ENCODE data around the gene BTNL3. TPM values are rescaled to one million over a fixed set of nuclear protein-coding genes. Genes with fewer than 3 reads are reported as not detected.

The BTNL3 gene
- total and polyA plus RNA-seq, 11 donors: 0.03 to 0.54 TPM; not detected in 9

GRCh38 chr5:181041043-181041442, 52.4 kb downstream of the BTNL3 start:
- intact Hi-C loops (cut with DNase I): loop anchor here in 5 of 10 donors (5.0 to 10.0 kb wide), 4 partner anchors 174 to 256 kb away; partner anchors contain the start of gene MGAT1 (in 2 of the 5)
- 29 to 44% (median 33%) methylated on average over 6 of the region's 6 CpGs for WGBS, 4 donors
- peaks cover 0 to 29% (median 1%) of the 10 kb centered on the region in 12 donors for H3K4me1 ChIP-seq
- no peaks in the 10 kb centered on the region for H3K9me3 ChIP-seq
- peaks cover 0 to 14% (median 0%) of the 10 kb centered on the region in 9 donors for H3K27me3 ChIP-seq
- H3K36me3 ChIP-seq: no peaks in the 10 kb centered on the region
- no peak for TF ChIP-seq CTCF (IDR thresholded peaks at IDR 0.05)
- TF ChIP-seq POLR2A (IDR thresholded peaks at IDR 0.05): no peak
- H3K4me3 ChIP-seq: peak overlapping the region; percentile 12 to 65 (median 54)
- no peak for DNase-seq
- no peak for ATAC-seq
- peak overlapping the region; percentile 60 to 87 (median 80) for H3K27ac ChIP-seq

- 37 to 53% (median 51%) methylated on average over 15 of the region's 15 CpGs for WGBS, 4 donors
- DNase-seq (no peak), ATAC-seq (no peak)
- no peak for TF ChIP-seq POLR2A (IDR thresholded peaks at IDR 0.05)
- no peak for TF ChIP-seq CTCF (IDR thresholded peaks at IDR 0.05)
- peak overlapping the region; percentile 27 to 87 (median 80) for H3K27ac ChIP-seq
- H3K27me3 ChIP-seq: peaks cover 0 to 20% (median 4%) of the 10 kb centered on the region in 9 donors
- peaks cover 0 to 29% (median 0%) of the 10 kb centered on the region in 12 donors for H3K4me1 ChIP-seq
- H3K36me3 ChIP-seq: peaks cover 0 to 2% (median 0%) of the 10 kb centered on the region in 9 donors
- H3K9me3 ChIP-seq: no peaks in the 10 kb centered on the region
- peak overlapping the region; percentile 12 to 65 (median 54) for H3K4me3 ChIP-seq
- intact Hi-C loops (cut with DNase I): loop anchor here in 5 of 10 donors (5.0 to 10.0 kb wide), 4 partner anchors 175 to 257 kb away; partner anchors contain the start of gene MGAT1 (in 2 of the 5)
These were observed 53.5 kb downstream of the BTNL3 start for GRCh38 chr5:181042036-181042713.

- no peaks in the 10 kb centered on the region for H3K9me3 ChIP-seq
- peaks cover 0 to 8% (median 0%) of the 10 kb centered on the region in 9 donors for H3K36me3 ChIP-seq
- WGBS, 4 donors: 54 to 62% (median 57%) methylated on average over 11 of the region's 11 CpGs
- peaks cover 0 to 28% (median 0%) of the 10 kb centered on the region in 12 donors for H3K4me1 ChIP-seq
- DNase-seq: no peak
- H3K27ac ChIP-seq: peak overlapping the region; percentile 27 to 87 (median 80)
- no peak for ATAC-seq
- peaks cover 0 to 26% (median 5%) of the 10 kb centered on the region in 9 donors for H3K27me3 ChIP-seq
- peak overlapping the region; percentile 12 to 65 (median 54) for H3K4me3 ChIP-seq
- TF ChIP-seq POLR2A (IDR thresholded peaks at IDR 0.05) (peak in 1 of 2 donors; percentile 18), CTCF (IDR thresholded peaks at IDR 0.05) (no peak)
- intact Hi-C loops (cut with DNase I): loop anchor here in 5 of 10 donors (5.0 to 10.0 kb wide), 4 partner anchors 175 to 258 kb away; partner anchors contain the start of gene MGAT1 (in 2 of the 5)
These were observed 54.1 kb downstream of the BTNL3 start for GRCh38 chr5:181042722-181043121.

All from heart left ventricle (tissue), 16 donors.